ENCODE measurements around the gene EML1. TPM values are rescaled to one million over a fixed set of nuclear protein-coding genes. Genes with fewer than 3 reads are reported as not detected.

Gene EML1
- total RNA-seq, 2 experiments from 2014 or later, result 0.59 TPM; not detected in 1

GRCh38 chr14:99961826-99962518, 168.8 kb downstream of the EML1 start:
- ChIA-PET POLR2A (no interaction called here), CTCF (no interaction called here)
- no peak overlapping the region for H3K4me3 Mint-ChIP-seq
- ATAC-seq (ENCODE audit: poor library complexity) (no peak), DNase-seq (no peak)
- H3K27ac ChIP-seq (ENCODE audit: low read depth in 1 of 2, low read length in 2 of 2), result no peak overlapping the region
- TF ChIP-seq CTCF (IDR thresholded peaks at IDR 0.05), result no peak
- no peaks in the 10 kb centered on the region for H3K36me3 Mint-ChIP-seq (ENCODE audit: low read depth)
- H3K4me1 ChIP-seq (ENCODE audit: insufficient read depth, low read length), result no peaks in the 10 kb centered on the region
- intact Hi-C loops (cut with DNase I, micrococcal nuclease), result no loop called here
- no peaks in the 10 kb centered on the region for H3K9me3 ChIP-seq (ENCODE audit: control insufficient read depth in 1 of 2, insufficient read depth in 1 of 2, low read length in 2 of 2)
- H3K36me3 ChIP-seq (ENCODE audit: insufficient read depth, low read length), result no peaks in the 10 kb centered on the region
- H3K9me3 Mint-ChIP-seq, result no peaks in the 10 kb centered on the region
- peaks cover 44% of the 10 kb centered on the region for H3K27me3 Mint-ChIP-seq
- H3K27ac Mint-ChIP-seq, result no peak overlapping the region
- H3K27me3 ChIP-seq (ENCODE audit: control insufficient read depth in 1 of 2, insufficient read depth in 2 of 2, low read length in 2 of 2), result peaks cover 4 to 17% of the 10 kb centered on the region in 2 experiments
- no peak overlapping the region for H3K4me3 ChIP-seq (ENCODE audit: low read length)
- no peaks in the 10 kb centered on the region for H3K4me1 Mint-ChIP-seq (ENCODE audit: low read depth)

DNA sequence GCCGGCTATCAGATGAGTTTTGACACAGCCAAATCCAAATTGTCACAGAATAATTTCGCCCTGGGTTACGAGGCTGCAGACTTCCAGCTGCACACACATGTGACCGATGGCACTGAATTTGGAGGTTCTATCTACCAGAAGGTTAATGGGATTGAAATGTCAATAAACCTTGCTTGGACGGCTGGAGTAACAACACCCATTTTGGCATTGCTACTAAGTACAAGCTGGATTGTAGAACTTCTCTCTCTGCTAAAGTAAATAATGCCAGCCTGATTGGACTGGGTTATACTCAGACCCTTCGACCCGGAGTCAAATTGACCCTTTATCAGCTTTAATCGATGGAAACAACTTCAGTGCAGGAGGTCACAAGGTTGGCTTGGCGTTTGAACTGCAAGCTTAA, 171.8 kb downstream of the EML1 start:
- DNase-seq (no peak), ATAC-seq (ENCODE audit: poor library complexity) (no peak)
- no peaks in the 10 kb centered on the region for H3K9me3 ChIP-seq (ENCODE audit: control insufficient read depth in 1 of 2, insufficient read depth in 1 of 2, low read length in 2 of 2)
- no peak overlapping the region for H3K27ac ChIP-seq (ENCODE audit: low read depth in 1 of 2, low read length in 2 of 2)
- no peak overlapping the region for H3K4me3 ChIP-seq (ENCODE audit: low read length)
- Mint-ChIP-seq H3K4me1 (ENCODE audit: low read depth) (peaks cover 3% of the 10 kb centered on the region), H3K27me3 (peaks cover 62% of the 10 kb centered on the region), H3K9me3 (no peaks in the 10 kb centered on the region), H3K4me3 (no peak overlapping the region), H3K36me3 (ENCODE audit: low read depth) (no peaks in the 10 kb centered on the region), H3K27ac (no peak overlapping the region)
- CTCF ChIA-PET, result no interaction called here
- POLR2A ChIA-PET, result no interaction called here
- peaks cover 7 to 15% of the 10 kb centered on the region in 2 experiments for H3K27me3 ChIP-seq (ENCODE audit: control insufficient read depth in 1 of 2, insufficient read depth in 2 of 2, low read length in 2 of 2)
- intact Hi-C loops (cut with DNase I, micrococcal nuclease), result no loop called here
- H3K36me3 ChIP-seq (ENCODE audit: insufficient read depth, low read length), result no peaks in the 10 kb centered on the region
- H3K4me1 ChIP-seq (ENCODE audit: insufficient read depth, low read length), result no peaks in the 10 kb centered on the region
- no peak for TF ChIP-seq CTCF (IDR thresholded peaks at IDR 0.05)

- Mint-ChIP-seq H3K4me3 (no peak overlapping the region), H3K36me3 (ENCODE audit: low read depth) (no peaks in the 10 kb centered on the region), H3K27me3 (peaks cover 56% of the 10 kb centered on the region), H3K9me3 (no peaks in the 10 kb centered on the region), H3K4me1 (ENCODE audit: low read depth) (peaks cover 4% of the 10 kb centered on the region), H3K27ac (no peak overlapping the region)
- CTCF ChIA-PET, result no interaction called here
- peaks cover 0 to 6% of the 10 kb centered on the region in 2 experiments for H3K9me3 ChIP-seq (ENCODE audit: control insufficient read depth in 1 of 2, insufficient read depth in 1 of 2, low read length in 2 of 2)
- ATAC-seq (ENCODE audit: poor library complexity) (no peak), DNase-seq (no peak)
- H3K4me1 ChIP-seq (ENCODE audit: insufficient read depth, low read length), result peaks cover 5% of the 10 kb centered on the region
- peaks cover 7 to 13% of the 10 kb centered on the region in 2 experiments for H3K27me3 ChIP-seq (ENCODE audit: control insufficient read depth in 1 of 2, insufficient read depth in 2 of 2, low read length in 2 of 2)
- intact Hi-C loops (cut with DNase I, micrococcal nuclease), result no loop called here
- POLR2A ChIA-PET, result no interaction called here
- H3K36me3 ChIP-seq (ENCODE audit: insufficient read depth, low read length), result no peaks in the 10 kb centered on the region
- H3K4me3 ChIP-seq (ENCODE audit: low read length), result no peak overlapping the region
- TF ChIP-seq CTCF (IDR thresholded peaks at IDR 0.05), result no peak
- no peak overlapping the region for H3K27ac ChIP-seq (ENCODE audit: low read depth in 1 of 2, low read length in 2 of 2)
Measured at GRCh38 chr14:99966037-99966835, 173.0 kb downstream of the EML1 start.

All from CD4-positive, alpha-beta T cell (primary cell).